HepG2 (cell line): ENCODE data around the gene CC2D1A. TPM values are rescaled to one million over a fixed set of nuclear protein-coding genes. Genes with fewer than 3 reads are reported as not detected.

Source experiments
- ARID2 ChIP-seq: sonication (generic); formaldehyde crosslinking; IDR thresholded peaks from 2 replicates; pipeline ENCODE4 v1.8.1; 2022; ENCODE audit warnings: mild to moderate bottlenecking, missing genetic modification reagents, borderline replicate concordance
- DNMT3B ChIP-seq: conservative IDR thresholded peaks from 2 replicates; pipeline ENCODE4 v1.6.1; 2016; ENCODE audit warnings: missing biosample characterization, control low read depth
- EEA1 ChIP-seq: sonication (generic); formaldehyde crosslinking; IDR thresholded peaks from 2 replicates; pipeline ENCODE4 v1.5.1; 2020; ENCODE audit warnings: mild to moderate bottlenecking, missing genetic modification reagents, borderline replicate concordance
- GABPB1 ChIP-seq: IDR thresholded peaks from 2 replicates; pipeline ENCODE4 v1.6.1; 2016; ENCODE audit warnings: mild to moderate bottlenecking, missing genetic modification reagents, moderate library complexity, missing compliant biosample characterization
- KAT8 ChIP-seq: IDR thresholded peaks from 2 replicates; pipeline ENCODE4 v1.6.1; 2016; ENCODE audit warnings: missing genetic modification reagents, missing compliant biosample characterization
- MBNL3 ChIP-seq: fragments of 250-450 bp; sonication (Bioruptor Pico); conservative IDR thresholded peaks from 2 replicates; pipeline ENCODE4 v1.8.0; 2022; ENCODE audit warnings: mild to moderate bottlenecking, inconsistent platforms
- NCOA2 ChIP-seq: sonication (generic); formaldehyde crosslinking; IDR thresholded peaks from 2 replicates; pipeline ENCODE4 v1.8.0; 2022; ENCODE audit warnings: inconsistent platforms
- NFE2L1 ChIP-seq: sonication (generic); formaldehyde crosslinking; IDR thresholded peaks from 2 replicates; pipeline ENCODE4 v1.4.0; 2020; ENCODE audit warnings: missing genetic modification reagents, mild to moderate bottlenecking, borderline replicate concordance
- RFX5 ChIP-seq: IDR thresholded peaks from 2 replicates; pipeline ENCODE4 v1.6.1; 2011; ENCODE audit warnings: low read depth, low read length, improper control_type of control experiment
- TEAD3 ChIP-seq: optimal IDR thresholded peaks from 2 replicates; pipeline ENCODE3; 2016; ENCODE audit warnings: borderline replicate concordance
- ZBTB7B ChIP-seq: sonication (generic); formaldehyde crosslinking; IDR thresholded peaks from 2 replicates; pipeline ENCODE4 v1.4.0; 2020; ENCODE audit warnings: missing genetic modification reagents
- ZMYM4 ChIP-seq: sonication (generic); formaldehyde crosslinking; IDR thresholded peaks from 2 replicates; pipeline ENCODE4 v1.8.1; 2023; ENCODE audit warnings: mild to moderate bottlenecking, missing genetic modification reagents
- ZNF263 ChIP-seq: sonication (generic); formaldehyde crosslinking; IDR thresholded peaks from 2 replicates; pipeline ENCODE4 v1.4.0; 2020; ENCODE audit warnings: missing genetic modification reagents
- ZNF569 ChIP-seq: sonication (generic); formaldehyde crosslinking; IDR thresholded peaks from 2 replicates; pipeline ENCODE4 v1.5.0; 2020; ENCODE audit warnings: mild to moderate bottlenecking, missing genetic modification reagents, moderate library complexity, borderline replicate concordance
- ZNF780A ChIP-seq: sonication (generic); formaldehyde crosslinking; IDR thresholded peaks from 2 replicates; pipeline ENCODE4 v1.8.0; 2022; ENCODE audit warnings: mild to moderate bottlenecking, missing genetic modification reagents, moderate library complexity
- polyA plus RNA-seq, 8 experiments: library from polyadenylated mRNA; depleted of rRNA in 3 of 8; stranded (reverse) in 7 of 8; unstranded in 1 of 8; fragments of >200 nt; fragmentation: Illumina TruSeq in 4 of 8; extraction: Trizol in 4 of 8; gene quantifications; 2 replicates each; pipeline versions ENCODE4 v1.2.1 to v1.2.3, GENCODE V29; 2011 to 2016; ENCODE audit warnings: low read depth in 4 of 8, missing spikeins in 1 of 8, mixed read lengths in 1 of 8; ENCODE audit not compliant: insufficient read depth in 1 of 8
- total RNA-seq, 5 experiments: library from RNA; depleted of rRNA; stranded (reverse); fragments of >200 nt; fragmentation: Illumina TruSeq; extraction: Trizol; gene quantifications; 2 replicates each; pipeline ENCODE4 v1.2.3, GENCODE V29; 2016; ENCODE audit warnings: low read depth in 1 of 5
- TF ChIP-seq, protein P1 (sequence below): IDR thresholded peaks from 2 replicates; pipeline ENCODE4 v1.6.1; 2016; ENCODE audit warnings: mild to moderate bottlenecking, missing biosample characterization, missing genetic modification reagents
- TF ChIP-seq, protein P2 (sequence below): sonication (generic); formaldehyde crosslinking; IDR thresholded peaks from 2 replicates; pipeline ENCODE4 v1.5.1; 2020; ENCODE audit warnings: mild to moderate bottlenecking, missing genetic modification reagents, moderate library complexity
- TF ChIP-seq, protein P3 (sequence below): IDR thresholded peaks from 2 replicates; pipeline ENCODE4 v1.6.1; 2012; ENCODE audit warnings: inconsistent platforms
- TF ChIP-seq, protein P4 (sequence below): sonication (generic); formaldehyde crosslinking; IDR thresholded peaks from 2 replicates; pipeline ENCODE4 v1.4.0; 2020; ENCODE audit warnings: mild to moderate bottlenecking, missing genetic modification reagents
- TF ChIP-seq, protein P5 (sequence below): sonication (generic); formaldehyde crosslinking; IDR thresholded peaks from 2 replicates; pipeline ENCODE4 v1.4.0; 2020; ENCODE audit warnings: missing genetic modification reagents, borderline replicate concordance

Gene CC2D1A
- total and polyA plus RNA-seq, 2 of the 13 experiments (the other 11 are each of a cell fraction or from before 2014, with no cell fraction given) = 9.7 to 11.5 TPM

DNA sequence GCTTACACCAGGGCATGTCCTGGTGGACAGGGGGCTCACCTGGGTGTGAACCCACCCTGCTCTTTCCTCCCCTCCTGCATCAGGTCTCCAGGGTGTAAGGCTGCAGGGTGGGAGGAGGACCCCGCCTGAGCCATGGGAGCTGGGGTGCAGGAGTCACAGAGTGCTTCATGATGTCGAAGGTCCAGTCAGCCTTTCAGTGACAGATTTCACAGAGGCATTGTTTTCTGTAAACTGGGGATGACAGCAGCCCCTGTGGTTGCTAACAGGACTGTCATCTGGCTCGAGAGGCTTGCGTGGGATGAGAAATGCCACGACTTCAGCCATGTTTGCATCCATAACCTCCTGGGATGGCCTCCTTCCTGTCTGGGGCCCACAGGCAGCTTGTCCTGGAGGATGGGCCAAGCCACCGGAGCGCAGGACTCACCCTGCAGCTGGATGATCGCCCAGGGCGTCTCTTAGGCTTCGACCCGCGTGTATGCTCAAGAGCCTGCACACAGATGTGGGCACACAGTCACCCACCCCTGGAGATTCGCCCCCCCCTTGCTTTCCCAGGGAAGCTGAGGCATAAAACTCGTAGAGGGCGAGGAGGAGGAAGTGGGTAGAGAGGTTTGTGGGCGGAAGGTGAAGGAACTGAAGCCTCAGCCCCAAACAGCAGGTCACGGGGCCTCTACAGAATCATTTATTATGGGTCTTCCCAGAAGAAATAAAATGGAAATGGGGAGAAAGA lies 24.1 kb upstream of the CC2D1A start (continued):
- TF ChIP-seq, protein P1, sequence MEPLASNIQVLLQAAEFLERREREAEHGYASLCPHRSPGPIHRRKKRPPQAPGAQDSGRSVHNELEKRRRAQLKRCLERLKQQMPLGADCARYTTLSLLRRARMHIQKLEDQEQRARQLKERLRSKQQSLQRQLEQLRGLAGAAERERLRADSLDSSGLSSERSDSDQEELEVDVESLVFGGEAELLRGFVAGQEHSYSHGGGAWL = 0 out of 2 replicates have a peak, but pooled peaks have one; percentile 26
- TF ChIP-seq DNMT3B (CRISPR knock-in tag) = no peak
- TF ChIP-seq TEAD3 (CRISPR knock-in tag) = peak; percentile 38
- TF ChIP-seq EEA1 = no peak
- TF ChIP-seq KAT8 (CRISPR knock-in tag) = 0 out of 2 replicates have a peak, but pooled peaks have one; percentile 7
- TF ChIP-seq ZNF263 (CRISPR knock-in tag) = 0 out of 2 replicates have a peak, but pooled peaks have one; percentile 13
- TF ChIP-seq ZNF780A (CRISPR knock-in tag) = no peak
- TF ChIP-seq, protein P2, sequence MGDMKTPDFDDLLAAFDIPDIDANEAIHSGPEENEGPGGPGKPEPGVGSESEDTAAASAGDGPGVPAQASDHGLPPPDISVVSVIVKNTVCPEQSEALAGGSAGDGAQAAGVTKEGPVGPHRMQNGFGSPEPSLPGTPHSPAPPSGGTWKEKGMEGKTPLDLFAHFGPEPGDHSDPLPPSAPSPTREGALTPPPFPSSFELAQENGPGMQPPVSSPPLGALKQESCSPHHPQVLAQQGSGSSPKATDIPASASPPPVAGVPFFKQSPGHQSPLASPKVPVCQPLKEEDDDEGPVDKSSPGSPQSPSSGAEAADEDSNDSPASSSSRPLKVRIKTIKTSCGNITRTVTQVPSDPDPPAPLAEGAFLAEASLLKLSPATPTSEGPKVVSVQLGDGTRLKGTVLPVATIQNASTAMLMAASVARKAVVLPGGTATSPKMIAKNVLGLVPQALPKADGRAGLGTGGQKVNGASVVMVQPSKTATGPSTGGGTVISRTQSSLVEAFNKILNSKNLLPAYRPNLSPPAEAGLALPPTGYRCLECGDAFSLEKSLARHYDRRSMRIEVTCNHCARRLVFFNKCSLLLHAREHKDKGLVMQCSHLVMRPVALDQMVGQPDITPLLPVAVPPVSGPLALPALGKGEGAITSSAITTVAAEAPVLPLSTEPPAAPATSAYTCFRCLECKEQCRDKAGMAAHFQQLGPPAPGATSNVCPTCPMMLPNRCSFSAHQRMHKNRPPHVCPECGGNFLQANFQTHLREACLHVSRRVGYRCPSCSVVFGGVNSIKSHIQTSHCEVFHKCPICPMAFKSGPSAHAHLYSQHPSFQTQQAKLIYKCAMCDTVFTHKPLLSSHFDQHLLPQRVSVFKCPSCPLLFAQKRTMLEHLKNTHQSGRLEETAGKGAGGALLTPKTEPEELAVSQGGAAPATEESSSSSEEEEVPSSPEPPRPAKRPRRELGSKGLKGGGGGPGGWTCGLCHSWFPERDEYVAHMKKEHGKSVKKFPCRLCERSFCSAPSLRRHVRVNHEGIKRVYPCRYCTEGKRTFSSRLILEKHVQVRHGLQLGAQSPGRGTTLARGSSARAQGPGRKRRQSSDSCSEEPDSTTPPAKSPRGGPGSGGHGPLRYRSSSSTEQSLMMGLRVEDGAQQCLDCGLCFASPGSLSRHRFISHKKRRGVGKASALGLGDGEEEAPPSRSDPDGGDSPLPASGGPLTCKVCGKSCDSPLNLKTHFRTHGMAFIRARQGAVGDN (CRISPR knock-in tag) = peak; percentile 60
- TF ChIP-seq ARID2 (CRISPR knock-in tag) = 0 out of 2 replicates have a peak, but pooled peaks have one; percentile 31
- peak; percentile 31; the same call in 1 of the 2 replicates for TF ChIP-seq ZBTB7B
- TF ChIP-seq GABPB1 = peak; percentile 6; the same call in 1 of the 2 replicates
- TF ChIP-seq MBNL3 (CRISPR knock-in tag) = no peak
- no peak for TF ChIP-seq NCOA2 (CRISPR knock-in tag)
- TF ChIP-seq RFX5 = no peak
- TF ChIP-seq, protein P3, sequence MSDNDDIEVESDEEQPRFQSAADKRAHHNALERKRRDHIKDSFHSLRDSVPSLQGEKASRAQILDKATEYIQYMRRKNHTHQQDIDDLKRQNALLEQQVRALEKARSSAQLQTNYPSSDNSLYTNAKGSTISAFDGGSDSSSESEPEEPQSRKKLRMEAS = 0 out of 2 replicates have a peak, but pooled peaks have one; percentile 19
- TF ChIP-seq, protein P4, sequence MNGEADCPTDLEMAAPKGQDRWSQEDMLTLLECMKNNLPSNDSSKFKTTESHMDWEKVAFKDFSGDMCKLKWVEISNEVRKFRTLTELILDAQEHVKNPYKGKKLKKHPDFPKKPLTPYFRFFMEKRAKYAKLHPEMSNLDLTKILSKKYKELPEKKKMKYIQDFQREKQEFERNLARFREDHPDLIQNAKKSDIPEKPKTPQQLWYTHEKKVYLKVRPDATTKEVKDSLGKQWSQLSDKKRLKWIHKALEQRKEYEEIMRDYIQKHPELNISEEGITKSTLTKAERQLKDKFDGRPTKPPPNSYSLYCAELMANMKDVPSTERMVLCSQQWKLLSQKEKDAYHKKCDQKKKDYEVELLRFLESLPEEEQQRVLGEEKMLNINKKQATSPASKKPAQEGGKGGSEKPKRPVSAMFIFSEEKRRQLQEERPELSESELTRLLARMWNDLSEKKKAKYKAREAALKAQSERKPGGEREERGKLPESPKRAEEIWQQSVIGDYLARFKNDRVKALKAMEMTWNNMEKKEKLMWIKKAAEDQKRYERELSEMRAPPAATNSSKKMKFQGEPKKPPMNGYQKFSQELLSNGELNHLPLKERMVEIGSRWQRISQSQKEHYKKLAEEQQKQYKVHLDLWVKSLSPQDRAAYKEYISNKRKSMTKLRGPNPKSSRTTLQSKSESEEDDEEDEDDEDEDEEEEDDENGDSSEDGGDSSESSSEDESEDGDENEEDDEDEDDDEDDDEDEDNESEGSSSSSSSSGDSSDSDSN (CRISPR knock-in tag) = peak; percentile 53; the same call in 1 of the 2 replicates
- no peak for TF ChIP-seq ZNF569 (CRISPR knock-in tag)
- TF ChIP-seq, protein P5, sequence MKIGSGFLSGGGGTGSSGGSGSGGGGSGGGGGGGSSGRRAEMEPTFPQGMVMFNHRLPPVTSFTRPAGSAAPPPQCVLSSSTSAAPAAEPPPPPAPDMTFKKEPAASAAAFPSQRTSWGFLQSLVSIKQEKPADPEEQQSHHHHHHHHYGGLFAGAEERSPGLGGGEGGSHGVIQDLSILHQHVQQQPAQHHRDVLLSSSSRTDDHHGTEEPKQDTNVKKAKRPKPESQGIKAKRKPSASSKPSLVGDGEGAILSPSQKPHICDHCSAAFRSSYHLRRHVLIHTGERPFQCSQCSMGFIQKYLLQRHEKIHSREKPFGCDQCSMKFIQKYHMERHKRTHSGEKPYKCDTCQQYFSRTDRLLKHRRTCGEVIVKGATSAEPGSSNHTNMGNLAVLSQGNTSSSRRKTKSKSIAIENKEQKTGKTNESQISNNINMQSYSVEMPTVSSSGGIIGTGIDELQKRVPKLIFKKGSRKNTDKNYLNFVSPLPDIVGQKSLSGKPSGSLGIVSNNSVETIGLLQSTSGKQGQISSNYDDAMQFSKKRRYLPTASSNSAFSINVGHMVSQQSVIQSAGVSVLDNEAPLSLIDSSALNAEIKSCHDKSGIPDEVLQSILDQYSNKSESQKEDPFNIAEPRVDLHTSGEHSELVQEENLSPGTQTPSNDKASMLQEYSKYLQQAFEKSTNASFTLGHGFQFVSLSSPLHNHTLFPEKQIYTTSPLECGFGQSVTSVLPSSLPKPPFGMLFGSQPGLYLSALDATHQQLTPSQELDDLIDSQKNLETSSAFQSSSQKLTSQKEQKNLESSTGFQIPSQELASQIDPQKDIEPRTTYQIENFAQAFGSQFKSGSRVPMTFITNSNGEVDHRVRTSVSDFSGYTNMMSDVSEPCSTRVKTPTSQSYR (CRISPR knock-in tag) = no peak
- TF ChIP-seq ZMYM4 (CRISPR knock-in tag) = 0 out of 2 replicates have a peak, but pooled peaks have one; percentile 18
- no peak for TF ChIP-seq NFE2L1
